HepG2 (cell line): ENCODE data around the gene LTBR. TPM values are rescaled to one million over a fixed set of nuclear protein-coding genes. Genes with fewer than 3 reads are reported as not detected.

Source experiments
- AGO2 ChIP-seq: fragments of 200-400 bp; formaldehyde crosslinking; optimal IDR thresholded peaks from 2 replicates; pipeline ENCODE3; 2017; ENCODE audit warnings: mild to moderate bottlenecking, low read depth, low read length, moderate library complexity
- ATF6 ChIP-seq: sonication (generic); formaldehyde crosslinking; conservative IDR thresholded peaks from 2 replicates; pipeline ENCODE4 v1.4.0; 2020; ENCODE audit warnings: missing genetic modification reagents
- ATRX ChIP-seq: sonication (generic); formaldehyde crosslinking; IDR thresholded peaks from 2 replicates; pipeline ENCODE4 v1.4.0; 2020; ENCODE audit warnings: missing genetic modification reagents, borderline replicate concordance
- CBFB ChIP-seq: sonication (generic); formaldehyde crosslinking; IDR thresholded peaks from 2 replicates; pipeline ENCODE4 v1.4.0; 2020; ENCODE audit warnings: missing genetic modification reagents
- E2F1 ChIP-seq: sonication (generic); formaldehyde crosslinking; IDR thresholded peaks from 2 replicates; pipeline ENCODE4 v1.5.0; 2020; ENCODE audit warnings: missing genetic modification reagents
- ELF1 ChIP-seq: sonication (generic); formaldehyde crosslinking; IDR thresholded peaks from 2 replicates; pipeline ENCODE4 v1.4.0; 2020; ENCODE audit warnings: missing genetic modification reagents
- PATZ1 ChIP-seq: sonication (generic); formaldehyde crosslinking; IDR thresholded peaks from 2 replicates; pipeline ENCODE4 v1.4.0; 2020; ENCODE audit warnings: missing genetic modification reagents
- PRDM4 ChIP-seq: sonication (generic); formaldehyde crosslinking; IDR thresholded peaks from 2 replicates; pipeline ENCODE4 v1.9.0; 2021; ENCODE audit warnings: missing genetic modification reagents, borderline replicate concordance
- SMYD3 ChIP-seq: sonication (generic); formaldehyde crosslinking; IDR thresholded peaks from 2 replicates; pipeline ENCODE4 v1.8.1; 2023; ENCODE audit warnings: mild to moderate bottlenecking, missing genetic modification reagents
- ZBTB21 ChIP-seq: sonication (generic); formaldehyde crosslinking; IDR thresholded peaks from 2 replicates; pipeline ENCODE4 v1.4.0; 2020; ENCODE audit warnings: missing genetic modification reagents
- ZBTB46 ChIP-seq: sonication (generic); formaldehyde crosslinking; IDR thresholded peaks from 2 replicates; pipeline ENCODE4 v1.4.0; 2020; ENCODE audit warnings: mild to moderate bottlenecking, missing genetic modification reagents, borderline replicate concordance
- ZFY ChIP-seq: sonication (generic); formaldehyde crosslinking; IDR thresholded peaks from 2 replicates; pipeline ENCODE4 v1.4.0; 2020; ENCODE audit warnings: missing genetic modification reagents
- ZNF142 ChIP-seq: sonication (generic); formaldehyde crosslinking; IDR thresholded peaks from 2 replicates; pipeline ENCODE4 v1.4.0; 2020; ENCODE audit warnings: missing genetic modification reagents
- polyA plus RNA-seq, 8 experiments: library from polyadenylated mRNA; depleted of rRNA in 3 of 8; stranded (reverse) in 7 of 8; unstranded in 1 of 8; fragments of >200 nt; fragmentation: Illumina TruSeq in 4 of 8; extraction: Trizol in 4 of 8; gene quantifications; 2 replicates each; pipeline versions ENCODE4 v1.2.1 to v1.2.3, GENCODE V29; 2011 to 2016; ENCODE audit warnings: low read depth in 4 of 8, missing spikeins in 1 of 8, mixed read lengths in 1 of 8; ENCODE audit not compliant: insufficient read depth in 1 of 8
- total RNA-seq, 5 experiments: library from RNA; depleted of rRNA; stranded (reverse); fragments of >200 nt; fragmentation: Illumina TruSeq; extraction: Trizol; gene quantifications; 2 replicates each; pipeline ENCODE4 v1.2.3, GENCODE V29; 2016; ENCODE audit warnings: low read depth in 1 of 5

LTBR gene
- total and polyA plus RNA-seq, 2 of the 13 experiments (the other 11 are each of a cell fraction or from before 2014, with no cell fraction given), result 31.4 to 34.8 TPM

- TF ChIP-seq ATF6, result no peak
- peak; percentile 84 for TF ChIP-seq ELF1 (CRISPR knock-in tag)
- no peak for TF ChIP-seq PATZ1 (CRISPR knock-in tag)
- TF ChIP-seq ATRX (CRISPR knock-in tag), result no peak
- peak; percentile 91 for TF ChIP-seq AGO2
- no peak; the same call in 1 of the 2 replicates for TF ChIP-seq ZNF142 (CRISPR knock-in tag)
- 0 out of 2 replicates have a peak, but pooled peaks have one; percentile 52 for TF ChIP-seq ZFY
- no peak for TF ChIP-seq E2F1 (CRISPR knock-in tag)
- TF ChIP-seq CBFB (CRISPR knock-in tag), result peak; percentile 80; the same call in 1 of the 2 replicates
- no peak for TF ChIP-seq PRDM4 (CRISPR knock-in tag)
- TF ChIP-seq SMYD3 (CRISPR knock-in tag), result no peak
- TF ChIP-seq ZBTB21 (CRISPR knock-in tag), result no peak
- TF ChIP-seq ZBTB46 (CRISPR knock-in tag), result no peak
These were observed 48.4 kb upstream of the LTBR start (continued) for GRCh38 chr12:6335451-6336078.
